C4-2B (cell line): ENCODE measurements around the gene DNAH1.

ENCODE experiments used
- CTCF ChIP-seq: fragments of 450-650 bp; conservative IDR thresholded peaks from 2 replicates; pipeline ENCODE4 v1.5.1; 2017; ENCODE audit warnings: mild to moderate bottlenecking
- ZFX ChIP-seq: fragments of 450-650 bp; IDR thresholded peaks from 2 replicates; pipeline ENCODE4 v1.6.1; 2017

GRCh38 chr3:52349611-52350395 is 33.7 kb downstream of the DNAH1 start:
- TF ChIP-seq CTCF (no peak), ZFX (no peak)
